ENCODE data around the gene COBL.
"Not testable (repeated sequence)": the region's sequence is repeated elsewhere in the genome, so short reads cannot be mapped to it uniquely, and the experiment has no call there.

COBL gene

DNA sequence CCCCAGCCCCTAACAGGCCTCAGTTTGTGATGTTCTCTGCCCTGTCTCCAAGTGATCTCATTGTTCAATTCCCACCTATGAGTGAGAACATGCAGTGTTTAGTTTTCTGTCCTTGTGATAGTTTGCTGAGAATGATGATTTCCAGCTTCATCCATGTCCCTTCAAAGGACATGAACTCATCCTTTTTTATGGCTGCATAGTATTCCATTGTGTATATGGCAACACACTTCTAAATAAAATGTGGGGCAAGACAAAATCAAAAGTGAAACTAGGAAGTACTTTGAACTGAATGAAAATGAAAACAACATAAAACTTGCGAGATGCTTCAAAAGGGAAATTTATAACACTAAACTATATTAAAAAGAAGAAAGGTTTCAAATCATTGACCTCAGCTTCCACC, 326.4 kb downstream of the COBL start:
- not testable (repeated sequence) for H3K27ac Mint-ChIP-seq (ENCODE audit: low read depth); H3K36me3 Mint-ChIP-seq (ENCODE audit: insufficient read depth); H3K4me1 Mint-ChIP-seq; H3K4me3 Mint-ChIP-seq; H3K9me3 Mint-ChIP-seq; DNase-seq (ENCODE audit: low spot score in 2 of 2); ATAC-seq (replicated peaks; ENCODE audit: extremely low read depth, poor library complexity, severe bottlenecking)
- peaks cover 15% of the 10 kb centered on the region for H3K27me3 Mint-ChIP-seq

- no peaks in the 10 kb centered on the region for H3K36me3 Mint-ChIP-seq (ENCODE audit: insufficient read depth)
- H3K9me3 Mint-ChIP-seq = no peaks in the 10 kb centered on the region
- ATAC-seq (replicated peaks; ENCODE audit: extremely low read depth, poor library complexity, severe bottlenecking) = no peak
- H3K27ac Mint-ChIP-seq (ENCODE audit: low read depth) = no peak overlapping the region
- no peak overlapping the region for H3K4me3 Mint-ChIP-seq
- H3K4me1 Mint-ChIP-seq = no peaks in the 10 kb centered on the region
- peaks cover 27% of the 10 kb centered on the region for H3K27me3 Mint-ChIP-seq
- DNase-seq (ENCODE audit: low spot score in 2 of 2) = no peak
Observed at GRCh38 chr7:50988988-50989387, 327.6 kb downstream of the COBL start.

DNA sequence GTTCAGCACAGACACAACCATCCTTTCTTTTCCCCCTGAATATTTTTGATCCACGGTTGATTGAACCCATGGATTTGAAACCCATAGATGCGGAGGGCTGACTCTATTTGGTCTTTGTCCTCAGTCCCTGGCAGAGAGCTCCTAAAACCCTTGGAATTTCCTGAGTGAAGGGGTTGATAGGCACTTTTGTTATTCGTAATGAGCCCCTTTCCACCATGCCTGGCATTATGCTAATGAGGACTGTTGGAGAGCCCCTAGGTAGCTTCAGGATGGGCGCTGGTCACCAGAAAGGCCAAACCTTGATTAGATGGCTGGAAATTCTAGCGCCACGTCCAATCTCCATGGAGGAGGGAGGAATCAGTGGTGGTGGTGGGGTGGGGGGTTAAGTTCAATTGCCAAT, 328.1 kb downstream of the COBL start:
- peaks cover 32% of the 10 kb centered on the region for H3K27me3 Mint-ChIP-seq
- no peaks in the 10 kb centered on the region for H3K9me3 Mint-ChIP-seq
- DNase-seq (ENCODE audit: low spot score in 2 of 2) (no peak), ATAC-seq (replicated peaks; ENCODE audit: extremely low read depth, poor library complexity, severe bottlenecking) (no peak)
- no peaks in the 10 kb centered on the region for H3K4me1 Mint-ChIP-seq
- H3K36me3 Mint-ChIP-seq (ENCODE audit: insufficient read depth) = no peaks in the 10 kb centered on the region
- no peak overlapping the region for H3K4me3 Mint-ChIP-seq
- no peak overlapping the region for H3K27ac Mint-ChIP-seq (ENCODE audit: low read depth)

DNA sequence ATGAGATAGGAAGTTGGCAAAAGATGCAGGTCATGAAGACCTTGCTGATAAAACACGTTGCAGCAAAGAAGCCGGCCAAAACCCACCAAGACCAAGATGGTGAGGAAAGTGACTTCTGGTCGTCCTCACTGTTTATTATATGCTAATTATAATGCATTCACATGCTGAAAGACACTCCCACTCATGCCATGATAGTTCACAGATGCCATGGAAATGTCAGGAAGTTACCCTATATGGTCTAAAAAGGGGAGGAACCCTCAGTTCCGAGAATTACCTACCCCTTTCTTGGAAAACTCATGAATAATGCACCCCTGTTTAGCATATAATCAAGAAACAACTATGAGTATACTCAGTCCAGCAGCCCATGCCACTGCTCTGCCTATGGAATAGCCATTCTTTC, 331.5 kb downstream of the COBL start:
- Mint-ChIP-seq H3K27ac (ENCODE audit: low read depth) (no peak overlapping the region), H3K9me3 (no peaks in the 10 kb centered on the region), H3K36me3 (ENCODE audit: insufficient read depth) (no peaks in the 10 kb centered on the region), H3K4me3 (no peak overlapping the region), H3K4me1 (no peaks in the 10 kb centered on the region), H3K27me3 (peaks cover 48% of the 10 kb centered on the region)
- no peak for DNase-seq (ENCODE audit: low spot score in 2 of 2)
- no peak for ATAC-seq (replicated peaks; ENCODE audit: extremely low read depth, poor library complexity, severe bottlenecking)

GRCh38 chr7:50983850-50984249, 332.8 kb downstream of the COBL start:
- H3K27ac Mint-ChIP-seq (ENCODE audit: low read depth) = no peak overlapping the region
- H3K36me3 Mint-ChIP-seq (ENCODE audit: insufficient read depth) = no peaks in the 10 kb centered on the region
- H3K4me3 Mint-ChIP-seq = no peak overlapping the region
- peaks cover 7% of the 10 kb centered on the region for H3K9me3 Mint-ChIP-seq
- DNase-seq (ENCODE audit: low spot score in 2 of 2) (no peak), ATAC-seq (replicated peaks; ENCODE audit: extremely low read depth, poor library complexity, severe bottlenecking) (no peak)
- peaks cover 48% of the 10 kb centered on the region for H3K27me3 Mint-ChIP-seq
- no peaks in the 10 kb centered on the region for H3K4me1 Mint-ChIP-seq

DNA sequence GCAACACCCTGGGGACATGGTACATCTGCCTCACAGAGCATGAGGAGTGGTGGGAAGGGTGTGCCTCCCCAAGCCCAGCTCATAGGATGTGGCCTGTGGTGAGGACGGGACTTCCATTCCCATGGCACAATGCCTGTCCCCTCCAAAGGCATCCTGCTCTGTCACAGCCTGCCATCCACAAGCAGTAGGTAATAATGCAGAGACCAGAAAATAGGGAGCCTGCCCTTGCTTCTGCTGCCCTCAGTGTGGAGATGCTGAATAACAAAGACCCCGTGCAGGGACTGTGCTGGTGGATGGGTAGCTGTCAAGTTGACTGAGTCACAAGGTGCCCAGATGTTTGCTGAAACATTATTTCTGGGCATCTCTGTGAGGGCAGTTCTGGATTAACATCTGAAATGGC, 334.0 kb downstream of the COBL start:
- peaks cover 9% of the 10 kb centered on the region for H3K9me3 Mint-ChIP-seq
- H3K4me3 Mint-ChIP-seq = no peak overlapping the region
- H3K36me3 Mint-ChIP-seq (ENCODE audit: insufficient read depth) = no peaks in the 10 kb centered on the region
- H3K27me3 Mint-ChIP-seq = peaks cover 48% of the 10 kb centered on the region
- ATAC-seq (replicated peaks; ENCODE audit: extremely low read depth, poor library complexity, severe bottlenecking) = no peak
- no peaks in the 10 kb centered on the region for H3K4me1 Mint-ChIP-seq
- no peak overlapping the region for H3K27ac Mint-ChIP-seq (ENCODE audit: low read depth)
- DNase-seq (ENCODE audit: low spot score in 2 of 2) = no peak

DNA sequence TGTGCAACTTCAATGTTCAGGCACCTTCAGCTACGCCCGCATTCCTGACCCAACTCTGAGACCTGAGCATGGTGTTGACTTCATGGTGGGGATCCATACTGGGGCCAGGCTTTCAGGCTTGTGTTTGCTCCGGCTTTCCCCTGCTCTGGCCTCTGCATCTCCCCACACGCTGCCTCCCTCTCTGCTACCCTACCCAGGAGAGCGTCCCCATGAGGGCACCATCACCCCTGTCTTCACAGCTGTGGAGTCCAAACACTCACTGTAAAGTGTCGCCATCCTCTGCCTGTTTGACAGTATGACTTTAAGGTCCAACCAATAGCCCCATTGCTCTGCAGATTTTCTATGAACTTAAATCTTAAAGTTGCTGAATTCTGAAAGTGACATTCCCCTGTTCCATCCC, 334.9 kb downstream of the COBL start:
- Mint-ChIP-seq H3K27me3 (peaks cover 48% of the 10 kb centered on the region), H3K9me3 (peaks cover 9% of the 10 kb centered on the region), H3K27ac (ENCODE audit: low read depth) (no peak overlapping the region), H3K4me3 (no peak overlapping the region), H3K4me1 (no peaks in the 10 kb centered on the region), H3K36me3 (ENCODE audit: insufficient read depth) (no peaks in the 10 kb centered on the region)
- ATAC-seq (replicated peaks; ENCODE audit: extremely low read depth, poor library complexity, severe bottlenecking) (no peak), DNase-seq (ENCODE audit: low spot score in 2 of 2) (no peak)

GRCh38 chr7:50980411-50980810, 336.2 kb downstream of the COBL start:
- H3K27me3 Mint-ChIP-seq = peaks cover 41% of the 10 kb centered on the region
- peaks cover 9% of the 10 kb centered on the region for H3K9me3 Mint-ChIP-seq
- ATAC-seq (replicated peaks; ENCODE audit: extremely low read depth, poor library complexity, severe bottlenecking) = no peak
- no peaks in the 10 kb centered on the region for H3K36me3 Mint-ChIP-seq (ENCODE audit: insufficient read depth)
- no peak overlapping the region for H3K27ac Mint-ChIP-seq (ENCODE audit: low read depth)
- H3K4me3 Mint-ChIP-seq = no peak overlapping the region
- H3K4me1 Mint-ChIP-seq = no peaks in the 10 kb centered on the region
- no peak for DNase-seq (ENCODE audit: low spot score in 2 of 2)

DNA sequence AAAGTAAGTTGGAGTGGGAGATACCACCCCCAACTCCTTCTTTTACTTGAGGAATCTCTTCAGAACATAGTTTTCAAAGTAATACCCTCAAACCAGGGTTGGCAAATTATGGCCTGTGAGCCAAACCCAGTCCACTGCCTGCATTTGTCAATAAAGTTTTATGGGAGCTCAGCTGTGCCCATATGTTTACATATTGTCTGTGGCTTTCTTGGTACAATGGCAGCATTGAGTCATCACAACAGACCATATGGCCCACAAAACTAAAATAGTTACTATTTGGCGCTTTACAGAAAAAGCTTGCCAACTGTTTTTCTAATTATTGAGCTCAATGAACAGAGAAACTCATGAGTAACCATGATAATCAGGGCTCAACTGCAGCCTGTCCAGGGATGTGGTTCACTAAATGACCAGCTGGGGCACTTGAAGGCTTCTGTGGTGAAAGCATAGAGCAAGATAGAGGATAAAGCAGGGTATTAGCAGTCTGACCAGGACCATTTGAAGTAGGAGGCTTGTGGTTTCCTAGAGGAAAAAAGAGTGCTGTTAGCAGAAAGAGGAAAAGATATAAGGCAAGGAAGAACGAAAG, 337.9 kb downstream of the COBL start:
- DNase-seq (ENCODE audit: low spot score in 2 of 2) (no peak), ATAC-seq (replicated peaks; ENCODE audit: extremely low read depth, poor library complexity, severe bottlenecking) (no peak)
- peaks cover 9% of the 10 kb centered on the region for H3K9me3 Mint-ChIP-seq
- peaks cover 36% of the 10 kb centered on the region for H3K27me3 Mint-ChIP-seq
- no peaks in the 10 kb centered on the region for H3K36me3 Mint-ChIP-seq (ENCODE audit: insufficient read depth)
- H3K4me1 Mint-ChIP-seq = no peaks in the 10 kb centered on the region
- no peak overlapping the region for H3K27ac Mint-ChIP-seq (ENCODE audit: low read depth)
- no peak overlapping the region for H3K4me3 Mint-ChIP-seq

DNA sequence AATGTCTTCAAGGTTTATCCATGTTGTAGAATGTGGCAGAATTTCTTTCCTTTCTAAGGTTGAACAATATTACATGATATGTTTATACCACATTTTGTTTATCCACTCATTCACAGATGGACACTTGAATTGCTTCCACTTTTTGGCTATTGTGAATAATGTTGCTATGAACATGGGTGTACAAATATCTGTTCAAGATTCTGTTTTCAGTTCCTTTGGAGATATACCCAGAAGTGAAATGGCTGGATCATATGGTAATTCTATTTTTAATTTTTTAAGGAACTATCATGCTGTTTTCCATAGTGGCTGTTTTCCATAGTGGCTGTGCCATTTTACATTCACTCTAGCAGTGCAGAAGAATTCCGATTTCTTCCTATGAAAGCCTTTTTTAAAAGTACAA, 339.2 kb downstream of the COBL start:
- Mint-ChIP-seq H3K27ac (ENCODE audit: low read depth) (no peak overlapping the region), H3K36me3 (ENCODE audit: insufficient read depth) (no peaks in the 10 kb centered on the region), H3K27me3 (peaks cover 42% of the 10 kb centered on the region), H3K9me3 (peaks cover 9% of the 10 kb centered on the region), H3K4me3 (no peak overlapping the region), H3K4me1 (no peaks in the 10 kb centered on the region)
- no peak for DNase-seq (ENCODE audit: low spot score in 2 of 2)
- ATAC-seq (replicated peaks; ENCODE audit: extremely low read depth, poor library complexity, severe bottlenecking) = no peak

DNA sequence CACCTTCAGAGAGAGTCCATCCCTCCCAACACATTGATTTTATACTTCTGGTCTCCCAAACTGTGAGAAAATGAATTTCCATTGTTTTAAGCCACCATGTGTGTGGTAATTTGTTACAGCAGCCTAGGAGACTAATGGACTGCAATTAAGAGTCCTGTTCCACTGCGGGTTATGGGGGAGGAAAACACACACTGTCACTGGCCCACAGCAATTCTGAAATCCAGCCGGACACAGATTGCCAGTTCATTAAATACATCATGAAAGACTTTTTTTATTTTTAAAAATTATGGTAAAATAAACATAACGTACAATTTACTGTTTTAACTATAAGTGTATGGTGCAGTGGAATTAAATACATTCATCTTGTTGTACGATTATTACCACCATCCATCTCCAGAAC, 340.5 kb downstream of the COBL start:
- no peak for ATAC-seq (replicated peaks; ENCODE audit: extremely low read depth, poor library complexity, severe bottlenecking)
- no peaks in the 10 kb centered on the region for H3K4me1 Mint-ChIP-seq
- H3K4me3 Mint-ChIP-seq = no peak overlapping the region
- H3K9me3 Mint-ChIP-seq = peaks cover 9% of the 10 kb centered on the region
- H3K27me3 Mint-ChIP-seq = peaks cover 37% of the 10 kb centered on the region
- H3K27ac Mint-ChIP-seq (ENCODE audit: low read depth) = no peak overlapping the region
- DNase-seq (ENCODE audit: low spot score in 2 of 2) = no peak
- H3K36me3 Mint-ChIP-seq (ENCODE audit: insufficient read depth) = no peaks in the 10 kb centered on the region

GRCh38 chr7:50974240-50974639, 342.4 kb downstream of the COBL start:
- no peak for DNase-seq (ENCODE audit: low spot score in 2 of 2)
- Mint-ChIP-seq H3K36me3 (ENCODE audit: insufficient read depth) (no peaks in the 10 kb centered on the region), H3K4me3 (no peak overlapping the region), H3K27ac (ENCODE audit: low read depth) (no peak overlapping the region), H3K9me3 (peaks cover 6% of the 10 kb centered on the region), H3K27me3 (peaks cover 37% of the 10 kb centered on the region), H3K4me1 (no peaks in the 10 kb centered on the region)
- no peak for ATAC-seq (replicated peaks; ENCODE audit: extremely low read depth, poor library complexity, severe bottlenecking)

DNA sequence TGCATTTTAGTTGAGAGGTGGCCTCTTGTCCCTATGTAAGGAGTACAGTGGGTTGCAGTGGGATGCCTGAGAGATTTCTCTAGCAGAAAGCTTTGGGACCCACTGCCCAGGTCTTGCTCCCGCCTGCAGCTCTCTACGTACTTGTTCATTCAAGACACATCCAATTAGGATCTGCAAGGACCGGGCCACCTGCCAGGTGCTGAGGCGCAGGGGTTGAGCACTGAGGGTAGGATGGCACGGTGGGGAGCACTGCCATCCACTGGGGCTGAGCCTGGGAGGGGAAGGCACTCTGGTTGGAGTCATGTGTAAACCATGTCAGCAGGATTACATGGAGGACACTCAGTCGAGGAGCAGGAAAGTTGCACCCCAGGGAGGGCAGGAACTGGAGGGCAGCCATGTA, 342.8 kb downstream of the COBL start:
- H3K27me3 Mint-ChIP-seq = peaks cover 37% of the 10 kb centered on the region
- H3K27ac Mint-ChIP-seq (ENCODE audit: low read depth) = no peak overlapping the region
- DNase-seq (ENCODE audit: low spot score in 2 of 2) = no peak
- H3K4me3 Mint-ChIP-seq = no peak overlapping the region
- no peaks in the 10 kb centered on the region for H3K4me1 Mint-ChIP-seq
- no peak for ATAC-seq (replicated peaks; ENCODE audit: extremely low read depth, poor library complexity, severe bottlenecking)
- H3K9me3 Mint-ChIP-seq = peaks cover 2% of the 10 kb centered on the region
- H3K36me3 Mint-ChIP-seq (ENCODE audit: insufficient read depth) = no peaks in the 10 kb centered on the region

DNA sequence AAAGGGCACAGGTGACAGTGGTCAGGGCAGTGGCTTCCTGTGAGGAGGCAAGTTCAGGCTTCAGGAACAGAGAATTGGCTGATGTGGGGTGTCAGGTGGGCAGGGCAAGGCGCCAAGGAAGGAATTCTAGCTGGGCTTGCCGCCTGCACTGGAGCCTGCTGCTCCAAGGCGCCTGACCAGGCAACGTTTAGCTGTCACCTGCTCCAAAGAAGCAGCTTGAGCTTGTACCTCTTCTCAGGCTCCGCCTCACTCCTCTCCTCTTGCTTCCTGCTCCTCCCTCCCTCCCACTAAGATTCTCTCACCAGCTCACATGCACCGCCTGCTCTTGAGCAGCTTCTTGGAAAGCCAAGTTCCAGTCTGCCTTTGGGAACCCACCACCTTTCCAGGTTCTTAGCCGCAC, 346.5 kb downstream of the COBL start:
- no peaks in the 10 kb centered on the region for H3K36me3 Mint-ChIP-seq (ENCODE audit: insufficient read depth)
- ATAC-seq (replicated peaks; ENCODE audit: extremely low read depth, poor library complexity, severe bottlenecking) (no peak), DNase-seq (ENCODE audit: low spot score in 2 of 2) (no peak)
- H3K27ac Mint-ChIP-seq (ENCODE audit: low read depth) = no peak overlapping the region
- H3K27me3 Mint-ChIP-seq = peaks cover 29% of the 10 kb centered on the region
- no peak overlapping the region for H3K4me3 Mint-ChIP-seq
- no peaks in the 10 kb centered on the region for H3K4me1 Mint-ChIP-seq
- H3K9me3 Mint-ChIP-seq = peaks cover 9% of the 10 kb centered on the region
